ENCODE data around the gene TMEM14A. TPM values are rescaled to one million over a fixed set of nuclear protein-coding genes. Genes with fewer than 3 reads are reported as not detected.

The TMEM14A gene
- total RNA-seq, 1 experiment from 2014 or later: 7.3 TPM

GRCh38 chr6:52663936-52664185 lies 7.1 kb upstream of the TMEM14A start:
- Histone ChIP-seq H2BK12ac (ENCODE audit: insufficient read length, low read depth, low read length) (no peak overlapping the region), H3K4me1 (ENCODE audit: insufficient read depth, low read length) (peaks cover 4% of the 10 kb centered on the region; the same call in 1 of the 2 replicates), H3K4me2 (ENCODE audit: insufficient read depth, insufficient read length, low read length) (peak overlapping the region; percentile 68), H4K91ac (ENCODE audit: insufficient read length, low read depth, low read length) (no peak overlapping the region), H3K4ac (ENCODE audit: low read depth, low read length) (no peak overlapping the region), H4K8ac (replicated peaks; ENCODE audit: insufficient read length, low read depth, low read length) (no peak overlapping the region), H2AFZ (ENCODE audit: low read length) (no peak overlapping the region), H3T11ph (ENCODE audit: low read length) (no peak overlapping the region), H2AK5ac (ENCODE audit: insufficient read length, low read length) (no peak overlapping the region), H2BK15ac (ENCODE audit: low read depth, low read length) (no peak overlapping the region), H3K79me1 (ENCODE audit: insufficient read depth, low read depth, low read length, poor library complexity, severe bottlenecking) (no peaks in the 10 kb centered on the region), H3K23ac (ENCODE audit: insufficient read length, low read depth, low read length) (no peak overlapping the region), H3K56ac (ENCODE audit: insufficient read length, low read depth, low read length) (no peak overlapping the region), H3K27me3 (ENCODE audit: insufficient read depth, low read length) (peaks cover 5% of the 10 kb centered on the region; the same call in 1 of the 2 replicates), H2BK5ac (ENCODE audit: insufficient read length, low read length) (no peak overlapping the region), H3K79me2 (ENCODE audit: insufficient read depth, low read length) (no peaks in the 10 kb centered on the region), H2BK20ac (ENCODE audit: low read depth, low read length, poor library complexity, severe bottlenecking) (no peak overlapping the region), H3K27ac (ENCODE audit: insufficient read length, low read depth, low read length) (no peak overlapping the region), H4K5ac (ENCODE audit: insufficient read length, low read depth, low read length) (no peak overlapping the region), H3K23me2 (ENCODE audit: insufficient read length, low read depth, low read length, poor library complexity, severe bottlenecking) (peaks cover 13% of the 10 kb centered on the region), H2BK120ac (ENCODE audit: low read depth, low read length, poor library complexity, severe bottlenecking) (no peak overlapping the region), H4K20me1 (ENCODE audit: control insufficient read depth, insufficient read depth, insufficient read length) (no peaks in the 10 kb centered on the region), H3K9ac (ENCODE audit: extremely low read depth, insufficient read length, low read length) (peak overlapping the region; percentile 32), H3K18ac (ENCODE audit: insufficient read length, low read depth, low read length) (no peak overlapping the region), H3K9me3 (ENCODE audit: control insufficient read depth, low read depth, low read length) (no peaks in the 10 kb centered on the region), H3K14ac (ENCODE audit: insufficient read depth, low read length) (no peak overlapping the region)
- Mint-ChIP-seq H3K27ac (no peak overlapping the region), H3K36me3 (ENCODE audit: insufficient read depth in 1 of 3, low read depth in 3 of 3) (peaks cover 8 to 13% (median 12%) of the 10 kb centered on the region in 3 experiments; a peak in 6 of 7 replicates), H3K4me1 (no peaks in the 10 kb centered on the region), H3K27me3 (ENCODE audit: low read depth) (no peaks in the 10 kb centered on the region), H3K4me3 (no peak overlapping the region), H3K9me3 (no peaks in the 10 kb centered on the region)
- TF ChIP-seq, protein P1, sequence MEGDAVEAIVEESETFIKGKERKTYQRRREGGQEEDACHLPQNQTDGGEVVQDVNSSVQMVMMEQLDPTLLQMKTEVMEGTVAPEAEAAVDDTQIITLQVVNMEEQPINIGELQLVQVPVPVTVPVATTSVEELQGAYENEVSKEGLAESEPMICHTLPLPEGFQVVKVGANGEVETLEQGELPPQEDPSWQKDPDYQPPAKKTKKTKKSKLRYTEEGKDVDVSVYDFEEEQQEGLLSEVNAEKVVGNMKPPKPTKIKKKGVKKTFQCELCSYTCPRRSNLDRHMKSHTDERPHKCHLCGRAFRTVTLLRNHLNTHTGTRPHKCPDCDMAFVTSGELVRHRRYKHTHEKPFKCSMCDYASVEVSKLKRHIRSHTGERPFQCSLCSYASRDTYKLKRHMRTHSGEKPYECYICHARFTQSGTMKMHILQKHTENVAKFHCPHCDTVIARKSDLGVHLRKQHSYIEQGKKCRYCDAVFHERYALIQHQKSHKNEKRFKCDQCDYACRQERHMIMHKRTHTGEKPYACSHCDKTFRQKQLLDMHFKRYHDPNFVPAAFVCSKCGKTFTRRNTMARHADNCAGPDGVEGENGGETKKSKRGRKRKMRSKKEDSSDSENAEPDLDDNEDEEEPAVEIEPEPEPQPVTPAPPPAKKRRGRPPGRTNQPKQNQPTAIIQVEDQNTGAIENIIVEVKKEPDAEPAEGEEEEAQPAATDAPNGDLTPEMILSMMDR (conservative IDR thresholded peaks at IDR 0.05): no peak; the same call in 2 of the 3 replicates
- WGBS (ENCODE audit: extremely low coverage, insufficient read length, low lambda C conversion rate): no CpG with 5 or more reads among the region's 11 CpGs
- DNase-seq: no peak
